ENCODE results near the gene PIK3R6. TPM values are rescaled to one million over a fixed set of nuclear protein-coding genes. Genes with fewer than 3 reads are reported as not detected.
"Not testable (repeated sequence)": the region's sequence is repeated elsewhere in the genome, so short reads cannot be mapped to it uniquely, and the experiment has no call there.

The PIK3R6 gene
- total and polyA plus RNA-seq, 2 donors = 0.79 to 0.95 TPM

DNA sequence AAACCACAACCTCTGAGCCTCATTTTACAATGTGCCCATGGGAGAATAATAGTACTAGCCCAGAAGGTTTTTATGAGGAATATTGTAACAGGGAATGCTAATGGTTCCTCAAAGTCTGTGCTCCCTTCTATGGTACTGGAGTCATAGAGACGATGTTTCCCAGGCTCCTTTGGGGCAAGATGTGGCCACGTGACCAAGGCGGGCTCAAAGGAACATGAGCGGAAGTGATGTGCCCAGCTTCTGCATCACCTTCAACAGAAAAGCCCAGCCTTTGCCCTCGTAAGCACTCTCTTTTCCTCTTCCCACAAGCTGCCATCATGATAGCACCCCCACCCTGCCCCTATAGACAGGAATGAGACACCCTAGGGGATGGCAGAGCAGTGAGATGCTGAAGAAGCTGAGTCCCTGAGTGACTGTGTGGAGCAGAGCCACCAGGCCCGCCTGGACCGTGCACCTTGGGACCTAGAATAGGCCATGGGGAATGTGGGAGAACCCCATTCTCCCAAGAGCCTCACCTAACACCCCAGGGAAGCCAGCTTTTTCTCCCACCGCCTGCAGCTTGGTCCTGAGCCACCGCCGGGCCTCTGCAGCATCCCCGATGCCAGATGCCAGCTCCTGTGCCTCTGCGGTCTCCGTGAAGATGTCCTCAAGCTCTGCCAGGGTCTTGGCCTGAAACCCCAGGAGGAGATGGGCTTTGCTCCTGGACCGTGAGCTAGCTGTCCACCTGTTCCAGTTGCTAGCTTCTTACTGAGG lies 22.2 kb upstream of the PIK3R6 start:
- no peak for DNase-seq (ENCODE audit: extremely low spot score)
- H3K4me3 ChIP-seq (ENCODE audit: low read depth, low read length) = no peak overlapping the region
- no peaks in the 10 kb centered on the region for H3K36me3 ChIP-seq (ENCODE audit: insufficient read depth)
- H3K4me1 ChIP-seq (ENCODE audit: insufficient read depth) = no peaks in the 10 kb centered on the region
- no peak overlapping the region for H3K27ac ChIP-seq (ENCODE audit: low read depth)
- 97% methylated on average over 14 of the region's 14 CpGs for WGBS

DNA sequence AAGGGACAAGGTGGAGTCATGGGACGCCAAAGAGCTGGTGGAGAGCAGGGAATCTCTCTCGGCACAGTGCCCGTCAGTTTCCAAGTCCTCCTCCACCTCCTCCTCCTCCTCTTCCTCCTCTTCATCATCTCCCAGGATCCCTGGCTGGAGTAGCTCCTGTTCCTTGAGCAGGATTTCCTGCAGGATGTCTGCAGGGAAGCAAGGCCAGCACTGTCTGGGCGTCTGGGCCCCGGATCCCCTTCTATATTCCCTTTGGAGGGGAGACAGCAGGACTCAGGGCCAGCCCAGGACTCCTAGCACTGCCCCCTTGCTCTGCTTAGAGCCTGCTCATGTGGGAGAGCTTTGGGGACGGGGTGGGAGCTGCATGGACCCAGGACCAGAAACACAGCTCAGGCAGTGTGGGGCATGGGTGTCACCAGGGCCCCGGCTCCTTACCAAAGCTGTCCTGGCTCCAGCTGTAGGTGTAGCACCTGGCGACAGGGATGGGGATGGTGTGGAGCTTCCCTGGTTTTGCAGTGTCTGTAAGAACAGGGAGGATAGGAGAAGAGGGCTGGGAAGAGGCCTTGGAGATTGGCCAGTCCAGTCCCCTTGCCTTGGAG lies 21.3 kb upstream of the PIK3R6 start:
- no peaks in the 10 kb centered on the region for H3K36me3 ChIP-seq (ENCODE audit: insufficient read depth)
- no peak overlapping the region for H3K27ac ChIP-seq (ENCODE audit: low read depth)
- DNase-seq (ENCODE audit: extremely low spot score) = no peak
- no peak overlapping the region for H3K4me3 ChIP-seq (ENCODE audit: low read depth, low read length)
- no peaks in the 10 kb centered on the region for H3K4me1 ChIP-seq (ENCODE audit: insufficient read depth)
- 54% methylated on average over 8 of the region's 8 CpGs for WGBS

DNA sequence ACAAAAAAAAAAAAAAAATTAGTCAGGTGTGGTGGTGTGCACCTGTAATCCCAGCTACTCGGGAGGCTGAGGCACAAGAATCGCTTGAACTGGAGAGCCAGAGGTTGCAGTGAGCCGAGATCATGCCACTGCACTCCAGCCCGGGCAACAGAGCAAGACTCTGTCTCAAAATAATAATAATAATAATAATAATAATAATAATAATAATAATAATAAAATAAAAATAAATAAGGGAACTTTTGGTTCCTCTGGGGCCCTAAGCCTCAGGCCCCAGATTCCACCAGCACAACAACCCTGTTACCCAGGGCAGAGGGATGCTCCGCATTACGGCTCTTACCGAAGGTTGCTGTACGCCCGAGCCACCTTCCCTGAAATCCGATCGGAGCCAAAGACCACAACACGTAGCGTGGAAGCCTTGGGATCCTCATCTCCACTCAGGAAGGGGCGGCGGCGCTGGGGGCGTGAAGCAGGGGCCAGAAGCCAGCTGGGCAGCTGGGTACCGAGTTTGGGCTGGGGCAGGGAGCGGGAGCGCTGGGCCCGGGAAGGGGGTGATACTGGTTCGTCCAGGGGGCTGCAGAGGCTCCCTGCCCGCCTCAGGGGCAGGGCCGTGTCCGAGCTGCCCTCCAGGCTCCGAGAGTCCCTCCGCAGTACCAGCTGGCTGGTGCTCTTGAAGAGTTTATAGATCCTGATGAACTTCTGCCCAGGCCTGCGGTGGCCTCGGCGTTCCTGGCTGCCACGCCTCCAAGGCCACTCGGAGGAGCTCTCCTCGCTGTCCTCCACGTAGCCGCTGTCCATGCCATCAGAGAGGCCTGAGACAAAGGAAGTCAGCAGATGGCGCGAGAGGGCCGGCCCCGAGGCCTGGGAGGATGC lies 20.6 kb upstream of the PIK3R6 start:
- Histone ChIP-seq H3K4me1 (ENCODE audit: insufficient read depth) (no peaks in the 10 kb centered on the region), H3K36me3 (ENCODE audit: insufficient read depth) (no peaks in the 10 kb centered on the region), H3K27ac (ENCODE audit: low read depth) (no peak overlapping the region), H3K4me3 (ENCODE audit: low read depth, low read length) (no peak overlapping the region)
- no peak for DNase-seq (ENCODE audit: extremely low spot score)
- WGBS = 65% methylated on average over 39 of the region's 39 CpGs

DNA sequence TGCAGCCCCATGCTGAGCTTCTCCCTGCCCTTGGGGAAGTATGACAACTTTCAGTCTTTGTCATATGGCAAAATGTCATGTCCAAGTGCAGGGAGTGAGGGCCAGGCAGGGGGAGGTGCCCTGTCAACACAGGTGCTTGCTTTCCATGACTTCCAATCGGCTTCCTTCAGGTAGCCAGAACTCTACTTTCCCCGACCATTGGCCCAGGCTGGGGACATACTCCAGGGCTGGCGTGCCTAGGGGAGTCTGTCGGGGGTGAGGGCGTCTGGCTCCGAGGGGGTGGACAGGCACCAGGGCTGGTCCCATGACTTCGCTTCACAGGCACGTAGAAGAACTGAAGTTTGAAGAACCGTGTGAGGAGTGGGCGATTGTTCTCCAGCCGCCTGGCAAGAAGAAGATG lies 19.8 kb upstream of the PIK3R6 start:
- H3K4me3 ChIP-seq (ENCODE audit: low read depth, low read length) = no peak overlapping the region
- H3K4me1 ChIP-seq (ENCODE audit: insufficient read depth) = no peaks in the 10 kb centered on the region
- 97% methylated on average over 11 of the region's 11 CpGs for WGBS
- H3K36me3 ChIP-seq (ENCODE audit: insufficient read depth) = no peaks in the 10 kb centered on the region
- no peak overlapping the region for H3K27ac ChIP-seq (ENCODE audit: low read depth)
- DNase-seq (ENCODE audit: extremely low spot score) = no peak

DNA sequence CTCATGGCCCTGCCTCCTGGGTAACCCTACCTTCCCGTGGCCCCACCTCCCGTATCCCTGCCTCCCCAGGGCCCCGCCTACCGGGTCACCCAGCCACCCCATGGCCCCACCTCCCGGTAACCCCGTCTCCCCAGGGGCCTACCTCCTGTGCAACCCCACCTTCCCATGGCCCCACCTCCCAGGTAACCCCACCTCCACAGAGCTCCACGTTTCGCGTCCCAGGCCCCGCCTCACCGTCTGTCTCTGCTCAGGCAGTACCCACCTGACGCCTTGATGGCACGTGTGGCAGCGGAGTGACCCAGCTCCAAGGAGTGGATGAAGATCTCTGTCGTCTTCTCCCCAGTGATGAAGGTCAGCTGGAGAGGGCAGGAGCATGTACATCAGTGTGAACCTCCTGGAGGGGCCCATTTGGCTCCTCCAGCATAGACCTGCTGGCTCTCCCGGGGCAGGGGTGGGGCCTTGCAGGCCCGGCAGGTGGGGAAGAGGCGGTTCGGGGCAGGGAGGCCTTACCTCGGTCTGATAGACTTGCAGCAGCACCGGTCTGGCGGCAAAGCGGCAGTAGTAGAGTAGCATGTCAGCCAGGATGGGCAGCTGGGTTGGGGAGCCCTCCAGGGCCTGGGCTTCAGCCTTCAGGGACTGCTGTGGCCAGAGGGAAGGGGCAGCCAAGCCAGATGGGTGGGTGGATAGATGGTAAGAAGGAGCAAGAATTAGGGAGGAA lies 18.7 kb upstream of the PIK3R6 start:
- no peak overlapping the region for H3K27ac ChIP-seq (ENCODE audit: low read depth)
- no peaks in the 10 kb centered on the region for H3K4me1 ChIP-seq (ENCODE audit: insufficient read depth)
- no peaks in the 10 kb centered on the region for H3K36me3 ChIP-seq (ENCODE audit: insufficient read depth)
- no peak for DNase-seq (ENCODE audit: extremely low spot score)
- WGBS = 91% methylated on average over 23 of the region's 23 CpGs
- no peak overlapping the region for H3K4me3 ChIP-seq (ENCODE audit: low read depth, low read length)

DNA sequence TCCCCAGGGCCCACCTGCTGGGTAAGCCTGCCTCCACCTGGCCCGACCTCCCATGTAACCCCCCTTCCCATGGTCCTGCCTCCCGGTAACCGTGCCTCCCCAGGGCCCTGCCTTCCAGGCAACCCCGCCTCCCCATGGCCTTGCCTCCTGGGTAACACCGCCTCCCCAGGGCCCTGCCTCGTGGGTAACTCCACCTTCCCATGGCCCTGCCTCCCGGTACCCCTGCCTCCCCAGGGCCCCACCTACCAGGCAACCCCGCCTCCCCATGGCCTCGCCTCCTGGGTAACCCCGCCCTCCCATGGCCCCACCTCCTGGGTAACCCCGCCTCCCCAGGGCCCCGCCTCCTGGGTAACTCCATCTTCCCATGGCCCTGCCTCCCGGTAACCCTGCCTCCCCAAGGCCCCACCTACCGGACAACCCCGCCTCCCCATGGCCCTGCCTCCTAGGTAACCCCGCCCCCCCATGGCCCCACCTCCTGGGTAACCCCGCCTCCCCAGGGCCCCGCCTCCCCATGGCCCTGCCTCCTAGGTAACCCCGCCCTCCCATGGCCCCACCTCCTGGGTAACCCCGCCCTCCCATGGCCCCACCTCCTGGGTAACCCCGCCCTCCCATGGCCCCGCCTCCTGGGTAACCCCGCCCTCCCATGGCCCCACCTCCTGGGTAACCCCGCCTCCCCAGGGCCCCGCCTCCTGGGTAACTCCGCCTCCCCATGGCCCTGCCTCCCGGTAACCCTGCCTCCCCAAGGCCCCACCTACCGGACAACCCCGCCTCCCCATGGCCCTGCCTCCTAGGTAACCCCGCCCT lies 17.9 kb upstream of the PIK3R6 start:
- DNase-seq (ENCODE audit: extremely low spot score); H3K36me3 ChIP-seq (ENCODE audit: insufficient read depth); H3K4me1 ChIP-seq (ENCODE audit: insufficient read depth); H3K27ac ChIP-seq (ENCODE audit: low read depth); H3K4me3 ChIP-seq (ENCODE audit: low read depth, low read length): not testable (repeated sequence)
- WGBS = 89% methylated on average over 30 of the region's 30 CpGs

DNA sequence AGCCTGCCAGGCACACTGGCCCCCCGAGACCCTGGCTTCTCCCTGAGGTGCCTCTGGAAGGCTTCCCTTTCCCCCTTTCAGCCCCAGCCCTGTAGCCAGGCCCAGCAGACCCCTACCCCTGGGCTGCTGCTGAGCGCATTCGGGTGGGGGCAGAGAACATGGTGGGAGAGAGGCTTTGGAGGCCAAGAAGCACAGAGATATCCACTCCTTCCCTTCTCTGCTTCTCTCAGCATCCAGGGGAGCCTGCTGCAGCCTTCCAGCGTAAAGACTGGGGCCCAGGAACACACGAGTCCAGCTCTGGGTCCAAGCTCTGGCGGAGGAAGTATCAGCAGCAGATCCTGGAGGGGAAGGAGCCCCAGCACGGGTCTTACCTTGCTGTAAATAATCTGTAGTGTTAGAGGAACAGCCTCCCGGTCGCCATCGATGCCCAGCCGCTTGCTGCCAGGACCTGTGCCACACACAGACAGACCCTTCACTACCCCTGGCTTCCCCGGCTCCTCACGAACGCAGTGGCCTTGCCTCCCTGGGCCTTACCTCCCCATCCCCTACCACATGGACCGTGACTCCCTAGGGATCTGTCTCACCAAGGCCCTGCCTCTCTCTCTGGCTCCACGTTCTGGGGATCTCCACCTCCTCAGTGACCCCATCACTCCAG lies 17.0 kb upstream of the PIK3R6 start:
- Histone ChIP-seq H3K27ac (ENCODE audit: low read depth) (no peak overlapping the region), H3K4me3 (ENCODE audit: low read depth, low read length) (no peak overlapping the region), H3K4me1 (ENCODE audit: insufficient read depth) (no peaks in the 10 kb centered on the region), H3K36me3 (ENCODE audit: insufficient read depth) (no peaks in the 10 kb centered on the region)
- 88% methylated on average over 16 of the region's 16 CpGs for WGBS
- no peak for DNase-seq (ENCODE audit: extremely low spot score)

DNA sequence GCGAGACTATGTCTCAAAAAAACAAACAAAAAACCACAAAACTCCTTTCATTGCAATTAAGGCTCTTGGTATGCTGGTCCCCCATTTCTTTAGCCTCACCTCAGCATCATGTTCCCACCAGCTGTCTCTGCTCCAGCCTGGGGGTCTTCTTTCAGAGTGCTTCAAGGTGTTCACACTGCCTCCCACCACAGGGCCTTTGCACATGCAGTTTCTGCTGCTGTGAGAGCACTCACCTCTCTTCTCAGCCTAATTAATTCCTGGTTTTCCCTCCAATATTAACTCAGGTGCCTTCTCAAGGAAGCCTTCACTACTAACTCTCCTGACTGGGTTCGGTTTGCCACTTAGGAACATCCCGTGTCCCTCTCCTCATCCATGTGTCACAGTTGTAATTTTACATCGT lies 15.9 kb upstream of the PIK3R6 start:
- whole genome bisulfite sequencing = 95% methylated on average over 4 of the region's 4 CpGs
- no peak for DNase-seq (ENCODE audit: extremely low spot score)
- H3K27ac ChIP-seq (ENCODE audit: low read depth) = no peak overlapping the region
- H3K4me3 ChIP-seq (ENCODE audit: low read depth, low read length) = no peak overlapping the region
- H3K36me3 ChIP-seq (ENCODE audit: insufficient read depth) = no peaks in the 10 kb centered on the region
- no peaks in the 10 kb centered on the region for H3K4me1 ChIP-seq (ENCODE audit: insufficient read depth)

DNA sequence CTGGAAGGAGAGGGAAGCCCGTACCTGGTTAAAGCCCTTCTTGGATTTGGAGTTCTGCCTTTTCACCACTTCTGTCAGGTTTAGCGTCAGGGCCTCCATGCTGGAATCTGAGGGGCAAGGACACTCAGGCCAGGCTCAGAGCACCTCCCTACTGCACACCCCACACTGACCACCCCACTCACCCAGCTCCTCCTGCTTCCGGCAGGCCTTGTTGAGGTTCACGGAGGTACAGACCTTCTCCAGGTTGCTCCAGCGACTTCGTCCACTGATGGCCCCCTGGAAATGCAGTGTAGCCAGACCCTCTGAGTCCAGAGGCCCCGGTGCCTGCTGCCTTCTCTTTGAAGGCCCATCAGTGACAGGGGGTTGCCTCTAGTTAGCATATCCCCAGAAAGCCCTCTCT lies 14.1 kb upstream of the PIK3R6 start:
- H3K36me3 ChIP-seq (ENCODE audit: insufficient read depth) = no peaks in the 10 kb centered on the region
- H3K27ac ChIP-seq (ENCODE audit: low read depth) = no peak overlapping the region
- 93% methylated on average over 7 of the region's 7 CpGs for WGBS
- no peaks in the 10 kb centered on the region for H3K4me1 ChIP-seq (ENCODE audit: insufficient read depth)
- no peak for DNase-seq (ENCODE audit: extremely low spot score)
- H3K4me3 ChIP-seq (ENCODE audit: low read depth, low read length) = no peak overlapping the region

DNA sequence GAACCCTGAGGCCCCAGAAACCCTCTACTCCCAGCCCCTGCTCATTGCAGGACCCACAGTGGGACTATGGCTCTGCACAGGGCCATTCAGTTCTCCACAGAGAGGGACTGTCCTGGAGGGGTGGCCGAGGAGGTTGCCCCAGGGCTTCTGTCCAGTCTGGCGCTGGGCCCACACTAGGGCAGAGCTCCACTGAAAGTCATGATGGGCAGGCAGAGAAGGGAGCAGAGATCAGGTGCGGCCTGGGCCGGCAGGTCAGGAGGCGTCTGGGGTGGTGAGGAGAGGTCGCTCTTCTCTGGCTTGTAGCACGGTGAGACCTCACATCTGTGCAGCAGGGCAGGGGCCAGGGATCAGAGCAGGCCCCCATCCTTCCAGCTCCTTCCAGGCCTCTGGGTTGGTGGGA lies 13.0 kb upstream of the PIK3R6 start:
- H3K4me1 ChIP-seq (ENCODE audit: insufficient read depth) = no peaks in the 10 kb centered on the region
- no peak for DNase-seq (ENCODE audit: extremely low spot score)
- no peak overlapping the region for H3K4me3 ChIP-seq (ENCODE audit: low read depth, low read length)
- no peaks in the 10 kb centered on the region for H3K36me3 ChIP-seq (ENCODE audit: insufficient read depth)
- WGBS = 91% methylated on average over 7 of the region's 7 CpGs
- no peak overlapping the region for H3K27ac ChIP-seq (ENCODE audit: low read depth)

DNA sequence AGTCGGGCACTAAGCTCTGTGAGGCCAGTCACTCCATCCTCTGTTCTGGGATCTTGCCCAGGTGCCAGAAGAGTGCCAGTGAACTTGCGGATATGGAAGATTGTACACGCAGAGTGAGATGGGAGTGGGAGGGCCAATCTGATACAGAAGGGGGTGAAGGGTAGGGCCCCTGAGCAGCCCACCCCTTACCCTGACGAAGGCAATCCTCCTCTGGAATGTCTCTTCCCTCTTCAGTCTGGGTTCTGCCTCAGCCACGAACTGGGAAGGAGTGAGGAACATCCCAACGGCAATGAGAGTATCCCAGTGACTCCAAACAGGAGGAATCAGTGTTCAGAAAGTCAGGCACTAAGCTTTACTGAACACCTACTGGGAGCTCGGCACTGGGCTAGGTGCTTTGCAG lies 11.9 kb upstream of the PIK3R6 start:
- H3K4me3 ChIP-seq (ENCODE audit: low read depth, low read length) = no peak overlapping the region
- DNase-seq (ENCODE audit: extremely low spot score) = no peak
- 54% methylated on average over 7 of the region's 7 CpGs for WGBS
- H3K36me3 ChIP-seq (ENCODE audit: insufficient read depth) = no peaks in the 10 kb centered on the region
- H3K4me1 ChIP-seq (ENCODE audit: insufficient read depth) = no peaks in the 10 kb centered on the region
- H3K27ac ChIP-seq (ENCODE audit: low read depth) = no peak overlapping the region

DNA sequence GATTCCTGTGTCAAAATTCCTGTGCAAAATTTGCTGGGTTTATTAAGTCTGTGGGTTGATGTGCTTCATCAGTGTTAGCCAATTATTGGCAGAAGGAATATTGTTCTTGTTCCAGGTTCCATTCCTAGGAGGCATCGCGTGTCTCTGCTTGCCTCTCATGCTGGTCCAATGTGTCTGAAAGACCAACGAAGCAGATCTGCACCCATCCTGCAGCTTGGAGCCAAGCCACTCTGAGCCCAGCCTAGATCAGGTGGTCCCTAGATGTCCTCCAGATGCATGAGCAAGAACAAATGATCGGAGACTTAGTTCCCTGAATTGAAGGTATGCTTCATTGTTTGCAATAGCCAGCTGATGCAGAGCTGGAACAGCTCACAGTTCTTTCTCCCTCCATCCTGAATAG lies 10.5 kb upstream of the PIK3R6 start:
- no peak overlapping the region for H3K4me3 ChIP-seq (ENCODE audit: low read depth, low read length)
- no peak overlapping the region for H3K27ac ChIP-seq (ENCODE audit: low read depth)
- DNase-seq (ENCODE audit: extremely low spot score) = no peak
- H3K36me3 ChIP-seq (ENCODE audit: insufficient read depth) = no peaks in the 10 kb centered on the region
- no peaks in the 10 kb centered on the region for H3K4me1 ChIP-seq (ENCODE audit: insufficient read depth)
- 84% methylated on average over 4 of the region's 4 CpGs for WGBS
